GM23338 (cell line): ENCODE data around the gene ETV6. TPM values are rescaled to one million over a fixed set of nuclear protein-coding genes. Genes with fewer than 3 reads are reported as not detected.

Experiments used
- ATAC-seq: fragments of 200-7000 bp; cut with Tn5 transposase; 3 replicates; pipeline ENCODE4 v1.9.1; 2020
- DNase-seq: peaks from one replicate; pipeline ENCODE4 v3.0.0-alpha.2; 2015; ENCODE audit warnings: low spot score
- H2AFZ ChIP-seq: fragments of 200-600 bp; sonication (generic); 2 replicates; pipeline ENCODE4 v1.8.0; 2016; ENCODE audit warnings: antibody characterized with exemption, mild to moderate bottlenecking, moderate library complexity
- H3F3A ChIP-seq: fragments of 200-600 bp; sonication (generic); replicated peaks from 2 replicates; pipeline ENCODE4 v1.8.0; 2017; ENCODE audit warnings: antibody characterized with exemption, mixed run types, low read depth
- H3K27ac ChIP-seq: fragments of 200-600 bp; sonication (generic); 2 replicates; pipeline ENCODE4 v1.6.1; 2016; ENCODE audit warnings: low read depth
- H3K27me3 ChIP-seq: fragments of 200-600 bp; sonication (generic); 2 replicates; pipeline ENCODE4 v1.8.0; 2016; ENCODE audit warnings: mild to moderate bottlenecking, mixed run types, moderate library complexity; ENCODE audit not compliant: insufficient read depth
- H3K36me3 ChIP-seq: fragments of 200-600 bp; sonication (generic); 2 replicates; pipeline ENCODE4 v1.8.0; 2016; ENCODE audit warnings: mild to moderate bottlenecking; ENCODE audit not compliant: insufficient read depth
- H3K4me1 ChIP-seq: fragments of 200-600 bp; sonication (generic); 2 replicates; pipeline ENCODE4 v1.8.0; 2016; ENCODE audit warnings: mild to moderate bottlenecking, moderate library complexity; ENCODE audit not compliant: insufficient read depth
- H3K4me2 ChIP-seq: fragments of 200-600 bp; sonication (generic); 2 replicates; pipeline ENCODE4 v1.7.1; 2017; ENCODE audit warnings: mixed run types
- H3K4me3 ChIP-seq: fragments of 200-600 bp; sonication (generic); 2 replicates; pipeline ENCODE4 v1.6.1; 2016; ENCODE audit warnings: mixed run types
- H3K79me2 ChIP-seq: fragments of 200-600 bp; sonication (generic); replicated peaks from 2 replicates; pipeline ENCODE4 v1.8.0; 2017; ENCODE audit warnings: mild to moderate bottlenecking; ENCODE audit not compliant: insufficient read depth
- H3K9me2 ChIP-seq: fragments of 200-600 bp; sonication (generic); 2 replicates; pipeline ENCODE4 v1.8.0; 2017; ENCODE audit not compliant: insufficient read depth
- H4K20me1 ChIP-seq: fragments of 200-600 bp; sonication (generic); replicated peaks from 2 replicates; pipeline ENCODE4 v1.8.0; 2017; ENCODE audit warnings: mild to moderate bottlenecking; ENCODE audit not compliant: insufficient read depth
- H3K27ac Mint-ChIP-seq: 2 replicates; pipeline ENCODE4 v1.8.0; 2020; ENCODE audit warnings: inconsistent platforms, mild to moderate bottlenecking, moderate library complexity, mixed read lengths
- H3K27me3 Mint-ChIP-seq: 3 replicates; pipeline ENCODE4 v1.8.0; 2022; ENCODE audit warnings: low read depth, mild to moderate bottlenecking, moderate library complexity, mixed read lengths, inconsistent platforms; ENCODE audit not compliant: insufficient read depth, poor library complexity
- H3K36me3 Mint-ChIP-seq: 3 replicates; pipeline ENCODE4 v1.8.0; 2021; ENCODE audit warnings: low read depth, mild to moderate bottlenecking, inconsistent platforms, moderate library complexity, mixed read lengths
- H3K4me1 Mint-ChIP-seq: 3 replicates; pipeline ENCODE4 v1.8.0; 2020; ENCODE audit warnings: mild to moderate bottlenecking, inconsistent platforms, mixed read lengths
- H3K4me3 Mint-ChIP-seq: 3 replicates; pipeline ENCODE4 v1.8.0; 2021; ENCODE audit warnings: moderate library complexity, mild to moderate bottlenecking, inconsistent platforms, mixed read lengths
- H3K9me3 Mint-ChIP-seq: 3 replicates; pipeline ENCODE4 v1.8.0; 2020; ENCODE audit warnings: moderate library complexity, mild to moderate bottlenecking, inconsistent platforms, mixed read lengths
- CREB1 ChIP-seq: fragments of 250-450 bp; sonication (Bioruptor Pico); IDR thresholded peaks from 2 replicates; pipeline ENCODE4 v1.5.0; 2020; ENCODE audit warnings: low read depth, mild to moderate bottlenecking, moderate library complexity
- EZH2phosphoT487 ChIP-seq: fragments of 200-600 bp; sonication (generic); IDR thresholded peaks from one replicate; pipeline ENCODE4 v1.8.1; 2018; ENCODE audit warnings: antibody characterized with exemption; ENCODE audit not compliant: unreplicated experiment
- JUNB ChIP-seq: IDR thresholded peaks from one replicate; pipeline ENCODE4 v1.6.1; 2016; ENCODE audit warnings: antibody characterized with exemption; ENCODE audit not compliant: unreplicated experiment
- NANOG ChIP-seq: IDR thresholded peaks from 2 replicates; pipeline ENCODE4 v1.6.1; 2016; ENCODE audit warnings: antibody characterized with exemption, borderline replicate concordance
- POLR2AphosphoS5 ChIP-seq: IDR thresholded peaks from 2 replicates; pipeline ENCODE4 v1.6.1; 2016; ENCODE audit warnings: antibody characterized with exemption, low read depth
- STAT1 ChIP-seq: IDR thresholded peaks from one replicate; pipeline ENCODE4 v1.6.1; 2016; ENCODE audit warnings: antibody characterized with exemption; ENCODE audit not compliant: unreplicated experiment
- ZNF331 ChIP-seq: fragments of 250-450 bp; sonication (Bioruptor Pico); IDR thresholded peaks from 2 replicates; pipeline ENCODE4 v1.5.0; 2020; ENCODE audit warnings: low read depth, mild to moderate bottlenecking, moderate library complexity
- polyA plus RNA-seq: library from polyadenylated mRNA; unstranded; fragments of >200 nt; fragmentation: Nextera tagmentation; extraction: Ambion mirVana; gene quantifications from 2 replicates; pipeline ENCODE4 v1.2.1, GENCODE V29; 2016
- total RNA-seq: library from RNA; depleted of rRNA; stranded (reverse); fragments of >200 nt; shearing (Covaris generic); gene quantifications from 2 replicates; pipeline ENCODE4 v1.2.3, GENCODE V29; 2014
- TF ChIP-seq, protein P1 (sequence below): fragments of 250-450 bp; sonication (Bioruptor Pico); IDR thresholded peaks from 2 replicates; pipeline ENCODE4 v1.5.0; 2020; ENCODE audit warnings: mild to moderate bottlenecking, moderate library complexity
- TF ChIP-seq, protein P2 (sequence below): IDR thresholded peaks from 2 replicates; pipeline ENCODE4 v1.6.1; 2016; ENCODE audit warnings: antibody characterized with exemption
- TF ChIP-seq, protein P3 (sequence below): IDR thresholded peaks from one replicate; pipeline ENCODE4 v1.6.1; 2018; ENCODE audit warnings: antibody characterized with exemption; ENCODE audit not compliant: unreplicated experiment

Gene ETV6
- total and polyA plus RNA-seq, 2 experiments from 2014 or later = 7.5 to 15.1 TPM

DNA sequence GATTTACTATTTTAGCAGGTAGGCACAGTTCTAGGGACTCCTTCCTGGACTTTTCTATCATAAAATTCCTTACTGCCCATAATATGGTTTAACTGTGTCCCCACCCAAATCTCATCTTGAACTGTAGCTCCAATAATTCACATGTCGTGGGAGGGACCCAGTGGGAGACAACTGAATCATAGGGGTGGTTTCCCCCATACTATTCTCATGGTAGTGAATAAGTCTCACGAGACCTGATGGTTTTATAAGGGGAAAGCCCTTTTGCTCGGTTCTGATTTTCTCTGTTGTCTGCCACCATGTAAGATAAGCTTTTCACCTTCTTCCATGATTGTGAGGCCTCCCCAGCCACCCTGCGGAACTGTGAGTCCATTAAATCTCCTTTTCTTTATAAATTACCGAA is 10.0 kb upstream of the ETV6 start (continued):
- TF ChIP-seq, protein P1, sequence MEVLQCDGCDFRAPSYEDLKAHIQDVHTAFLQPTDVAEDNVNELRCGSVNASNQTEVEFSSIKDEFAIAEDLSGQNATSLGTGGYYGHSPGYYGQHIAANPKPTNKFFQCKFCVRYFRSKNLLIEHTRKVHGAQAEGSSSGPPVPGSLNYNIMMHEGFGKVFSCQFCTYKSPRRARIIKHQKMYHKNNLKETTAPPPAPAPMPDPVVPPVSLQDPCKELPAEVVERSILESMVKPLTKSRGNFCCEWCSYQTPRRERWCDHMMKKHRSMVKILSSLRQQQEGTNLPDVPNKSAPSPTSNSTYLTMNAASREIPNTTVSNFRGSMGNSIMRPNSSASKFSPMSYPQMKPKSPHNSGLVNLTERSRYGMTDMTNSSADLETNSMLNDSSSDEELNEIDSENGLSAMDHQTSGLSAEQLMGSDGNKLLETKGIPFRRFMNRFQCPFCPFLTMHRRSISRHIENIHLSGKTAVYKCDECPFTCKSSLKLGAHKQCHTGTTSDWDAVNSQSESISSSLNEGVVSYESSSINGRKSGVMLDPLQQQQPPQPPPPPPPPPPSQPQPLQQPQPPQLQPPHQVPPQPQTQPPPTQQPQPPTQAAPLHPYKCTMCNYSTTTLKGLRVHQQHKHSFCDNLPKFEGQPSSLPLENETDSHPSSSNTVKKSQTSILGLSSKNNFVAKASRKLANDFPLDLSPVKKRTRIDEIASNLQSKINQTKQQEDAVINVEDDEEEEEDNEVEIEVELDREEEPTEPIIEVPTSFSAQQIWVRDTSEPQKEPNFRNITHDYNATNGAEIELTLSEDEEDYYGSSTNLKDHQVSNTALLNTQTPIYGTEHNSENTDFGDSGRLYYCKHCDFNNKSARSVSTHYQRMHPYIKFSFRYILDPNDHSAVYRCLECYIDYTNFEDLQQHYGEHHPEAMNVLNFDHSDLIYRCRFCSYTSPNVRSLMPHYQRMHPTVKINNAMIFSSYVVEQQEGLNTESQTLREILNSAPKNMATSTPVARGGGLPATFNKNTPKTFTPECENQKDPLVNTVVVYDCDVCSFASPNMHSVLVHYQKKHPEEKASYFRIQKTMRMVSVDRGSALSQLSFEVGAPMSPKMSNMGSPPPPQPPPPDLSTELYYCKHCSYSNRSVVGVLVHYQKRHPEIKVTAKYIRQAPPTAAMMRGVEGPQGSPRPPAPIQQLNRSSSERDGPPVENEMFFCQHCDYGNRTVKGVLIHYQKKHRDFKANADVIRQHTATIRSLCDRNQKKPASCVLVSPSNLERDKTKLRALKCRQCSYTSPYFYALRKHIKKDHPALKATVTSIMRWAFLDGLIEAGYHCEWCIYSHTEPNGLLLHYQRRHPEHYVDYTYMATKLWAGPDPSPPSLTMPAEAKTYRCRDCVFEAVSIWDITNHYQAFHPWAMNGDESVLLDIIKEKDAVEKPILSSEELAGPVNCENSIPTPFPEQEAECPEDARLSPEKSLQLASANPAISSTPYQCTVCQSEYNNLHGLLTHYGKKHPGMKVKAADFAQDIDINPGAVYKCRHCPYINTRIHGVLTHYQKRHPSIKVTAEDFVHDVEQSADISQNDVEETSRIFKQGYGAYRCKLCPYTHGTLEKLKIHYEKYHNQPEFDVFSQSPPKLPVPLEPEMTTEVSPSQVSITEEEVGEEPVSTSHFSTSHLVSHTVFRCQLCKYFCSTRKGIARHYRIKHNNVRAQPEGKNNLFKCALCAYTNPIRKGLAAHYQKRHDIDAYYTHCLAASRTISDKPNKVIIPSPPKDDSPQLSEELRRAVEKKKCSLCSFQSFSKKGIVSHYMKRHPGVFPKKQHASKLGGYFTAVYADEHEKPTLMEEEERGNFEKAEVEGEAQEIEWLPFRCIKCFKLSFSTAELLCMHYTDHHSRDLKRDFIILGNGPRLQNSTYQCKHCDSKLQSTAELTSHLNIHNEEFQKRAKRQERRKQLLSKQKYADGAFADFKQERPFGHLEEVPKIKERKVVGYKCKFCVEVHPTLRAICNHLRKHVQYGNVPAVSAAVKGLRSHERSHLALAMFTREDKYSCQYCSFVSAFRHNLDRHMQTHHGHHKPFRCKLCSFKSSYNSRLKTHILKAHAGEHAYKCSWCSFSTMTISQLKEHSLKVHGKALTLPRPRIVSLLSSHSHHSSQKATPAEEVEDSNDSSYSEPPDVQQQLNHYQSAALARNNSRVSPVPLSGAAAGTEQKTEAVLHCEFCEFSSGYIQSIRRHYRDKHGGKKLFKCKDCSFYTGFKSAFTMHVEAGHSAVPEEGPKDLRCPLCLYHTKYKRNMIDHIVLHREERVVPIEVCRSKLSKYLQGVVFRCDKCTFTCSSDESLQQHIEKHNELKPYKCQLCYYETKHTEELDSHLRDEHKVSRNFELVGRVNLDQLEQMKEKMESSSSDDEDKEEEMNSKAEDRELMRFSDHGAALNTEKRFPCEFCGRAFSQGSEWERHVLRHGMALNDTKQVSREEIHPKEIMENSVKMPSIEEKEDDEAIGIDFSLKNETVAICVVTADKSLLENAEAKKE = no peak
- no peak for TF ChIP-seq EZH2phosphoT487
- no peak for TF ChIP-seq CREB1

DNA sequence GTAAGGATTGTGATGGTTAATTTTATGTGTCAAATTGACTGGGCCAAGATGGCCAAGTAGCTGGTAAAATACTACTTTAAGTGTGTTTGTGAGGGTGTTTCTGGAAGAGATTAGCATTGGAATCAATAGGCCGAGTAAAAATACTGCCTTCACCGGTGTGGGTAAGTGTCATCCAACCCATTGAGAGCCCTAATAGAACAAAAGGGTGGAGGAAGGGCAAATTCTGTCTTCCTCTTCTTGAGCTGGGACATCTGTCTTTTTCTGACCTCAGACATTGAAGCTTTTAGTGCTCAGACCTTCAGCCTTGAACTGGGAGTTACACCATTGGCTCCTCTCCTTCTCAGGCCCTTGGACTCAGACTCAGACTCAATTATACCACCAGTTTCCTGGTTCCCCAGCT is 8.0 kb upstream of the ETV6 start:
- peaks cover 17% of the 10 kb centered on the region for H3K9me3 Mint-ChIP-seq
- Histone ChIP-seq H3K4me3 (no peak overlapping the region), H3K27me3 (no peaks in the 10 kb centered on the region), H3K4me2 (no peak overlapping the region), H3K4me1 (peaks cover 5% of the 10 kb centered on the region), H4K20me1 (no peaks in the 10 kb centered on the region), H3K79me2 (no peaks in the 10 kb centered on the region), H3F3A (no peaks in the 10 kb centered on the region), H3K9me2 (no peaks in the 10 kb centered on the region; the same call in 1 of the 2 replicates), H3K36me3 (no peaks in the 10 kb centered on the region; the same call in 1 of the 2 replicates), H2AFZ (no peak overlapping the region), H3K27ac (no peak overlapping the region)
- H3K4me1 Mint-ChIP-seq = peaks cover 13% of the 10 kb centered on the region
- peaks cover 1% of the 10 kb centered on the region for H3K27me3 Mint-ChIP-seq
- no peak overlapping the region for H3K27ac Mint-ChIP-seq
- ATAC-seq = no peak
- no peak overlapping the region for H3K4me3 Mint-ChIP-seq
- DNase-seq = no peak
- peaks cover 15% of the 10 kb centered on the region; the same call in 2 of the 3 replicates for H3K36me3 Mint-ChIP-seq
- TF ChIP-seq STAT1 (no peak), NANOG (no peak), POLR2AphosphoS5 (no peak), ZNF331 (CRISPR knock-in tag) (no peak), JUNB (no peak)
- TF ChIP-seq, protein P2, sequence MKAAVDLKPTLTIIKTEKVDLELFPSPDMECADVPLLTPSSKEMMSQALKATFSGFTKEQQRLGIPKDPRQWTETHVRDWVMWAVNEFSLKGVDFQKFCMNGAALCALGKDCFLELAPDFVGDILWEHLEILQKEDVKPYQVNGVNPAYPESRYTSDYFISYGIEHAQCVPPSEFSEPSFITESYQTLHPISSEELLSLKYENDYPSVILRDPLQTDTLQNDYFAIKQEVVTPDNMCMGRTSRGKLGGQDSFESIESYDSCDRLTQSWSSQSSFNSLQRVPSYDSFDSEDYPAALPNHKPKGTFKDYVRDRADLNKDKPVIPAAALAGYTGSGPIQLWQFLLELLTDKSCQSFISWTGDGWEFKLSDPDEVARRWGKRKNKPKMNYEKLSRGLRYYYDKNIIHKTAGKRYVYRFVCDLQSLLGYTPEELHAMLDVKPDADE = no peak
- TF ChIP-seq, protein P3, sequence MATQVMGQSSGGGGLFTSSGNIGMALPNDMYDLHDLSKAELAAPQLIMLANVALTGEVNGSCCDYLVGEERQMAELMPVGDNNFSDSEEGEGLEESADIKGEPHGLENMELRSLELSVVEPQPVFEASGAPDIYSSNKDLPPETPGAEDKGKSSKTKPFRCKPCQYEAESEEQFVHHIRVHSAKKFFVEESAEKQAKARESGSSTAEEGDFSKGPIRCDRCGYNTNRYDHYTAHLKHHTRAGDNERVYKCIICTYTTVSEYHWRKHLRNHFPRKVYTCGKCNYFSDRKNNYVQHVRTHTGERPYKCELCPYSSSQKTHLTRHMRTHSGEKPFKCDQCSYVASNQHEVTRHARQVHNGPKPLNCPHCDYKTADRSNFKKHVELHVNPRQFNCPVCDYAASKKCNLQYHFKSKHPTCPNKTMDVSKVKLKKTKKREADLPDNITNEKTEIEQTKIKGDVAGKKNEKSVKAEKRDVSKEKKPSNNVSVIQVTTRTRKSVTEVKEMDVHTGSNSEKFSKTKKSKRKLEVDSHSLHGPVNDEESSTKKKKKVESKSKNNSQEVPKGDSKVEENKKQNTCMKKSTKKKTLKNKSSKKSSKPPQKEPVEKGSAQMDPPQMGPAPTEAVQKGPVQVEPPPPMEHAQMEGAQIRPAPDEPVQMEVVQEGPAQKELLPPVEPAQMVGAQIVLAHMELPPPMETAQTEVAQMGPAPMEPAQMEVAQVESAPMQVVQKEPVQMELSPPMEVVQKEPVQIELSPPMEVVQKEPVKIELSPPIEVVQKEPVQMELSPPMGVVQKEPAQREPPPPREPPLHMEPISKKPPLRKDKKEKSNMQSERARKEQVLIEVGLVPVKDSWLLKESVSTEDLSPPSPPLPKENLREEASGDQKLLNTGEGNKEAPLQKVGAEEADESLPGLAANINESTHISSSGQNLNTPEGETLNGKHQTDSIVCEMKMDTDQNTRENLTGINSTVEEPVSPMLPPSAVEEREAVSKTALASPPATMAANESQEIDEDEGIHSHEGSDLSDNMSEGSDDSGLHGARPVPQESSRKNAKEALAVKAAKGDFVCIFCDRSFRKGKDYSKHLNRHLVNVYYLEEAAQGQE = no peak
